Naive B cell (primary cell): ENCODE measurements around the gene SHC4. TPM values are rescaled to one million over a fixed set of nuclear protein-coding genes. Genes with fewer than 3 reads are reported as not detected.

ENCODE experiments used
- ATAC-seq, 2 donors: fragments of 150-1000 bp; cut with Tn5 transposase; 2 replicates each; pipeline ENCODE4 v1.10.0; 2021; ENCODE audit warnings: low read depth in 2 of 2, mild to moderate bottlenecking in 2 of 2, moderate library complexity in 2 of 2
- DNase-seq: peaks from one replicate; pipeline ENCODE4 v3.0.0; 2022
- H3K27ac Mint-ChIP-seq, 6 donors: one replicate each; pipeline ENCODE4 v1.8.0; 2020 to 2022; ENCODE audit warnings: mild to moderate bottlenecking in 6 of 6, mixed read lengths in 6 of 6, moderate library complexity in 5 of 6, inconsistent platforms in 2 of 6
- H3K27me3 Mint-ChIP-seq, 3 donors: one replicate each; pipeline ENCODE4 v1.8.0; 2021 to 2022; ENCODE audit warnings: mixed read lengths in 3 of 3, mild to moderate bottlenecking in 1 of 3
- H3K36me3 Mint-ChIP-seq, 2 donors: one replicate each; pipeline ENCODE4 v1.8.0; 2020 to 2022; ENCODE audit warnings: mixed read lengths in 2 of 2, inconsistent platforms in 1 of 2, mild to moderate bottlenecking in 1 of 2
- H3K4me1 Mint-ChIP-seq, 3 donors: one replicate each; pipeline ENCODE4 v1.8.0; 2020 to 2022; ENCODE audit warnings: mixed read lengths in 3 of 3, inconsistent platforms in 1 of 3, mild to moderate bottlenecking in 1 of 3, moderate library complexity in 1 of 3
- H3K4me3 Mint-ChIP-seq, 8 donors: one replicate each; pipeline ENCODE4 v1.8.0; 2020 to 2022; ENCODE audit warnings: mild to moderate bottlenecking in 8 of 8, mixed read lengths in 8 of 8, moderate library complexity in 8 of 8, inconsistent platforms in 2 of 8
- H3K9me3 Mint-ChIP-seq, 7 donors: one replicate each; pipeline ENCODE4 v1.8.0; 2020 to 2022; ENCODE audit warnings: mixed read lengths in 7 of 7, mild to moderate bottlenecking in 5 of 7, inconsistent platforms in 2 of 7, moderate library complexity in 1 of 7
- polyA plus RNA-seq, 6 donors: library from polyadenylated mRNA; unstranded; fragments of 300-500 nt; fragmentation: Illumina TruSeq; gene quantifications; one replicate each; pipeline ENCODE4 v1.2.3, GENCODE V29; 2021; ENCODE audit warnings: low read depth in 6 of 6

The SHC4 gene
- polyA plus RNA-seq, 6 donors from 2014 or later = not detected

GRCh38 chr15:48905216-48905615 lies 58.5 kb downstream of the SHC4 start:
- H3K9me3 Mint-ChIP-seq = peaks cover 0 to 2% (median 0%) of the 10 kb centered on the region in 7 donors
- no peaks in the 10 kb centered on the region for H3K36me3 Mint-ChIP-seq
- no peak for DNase-seq
- no peak for ATAC-seq
- no peak overlapping the region for H3K27ac Mint-ChIP-seq
- H3K4me1 Mint-ChIP-seq = no peaks in the 10 kb centered on the region
- peaks cover 0 to 12% (median 2%) of the 10 kb centered on the region in 3 donors for H3K27me3 Mint-ChIP-seq
- no peak overlapping the region for H3K4me3 Mint-ChIP-seq

DNA sequence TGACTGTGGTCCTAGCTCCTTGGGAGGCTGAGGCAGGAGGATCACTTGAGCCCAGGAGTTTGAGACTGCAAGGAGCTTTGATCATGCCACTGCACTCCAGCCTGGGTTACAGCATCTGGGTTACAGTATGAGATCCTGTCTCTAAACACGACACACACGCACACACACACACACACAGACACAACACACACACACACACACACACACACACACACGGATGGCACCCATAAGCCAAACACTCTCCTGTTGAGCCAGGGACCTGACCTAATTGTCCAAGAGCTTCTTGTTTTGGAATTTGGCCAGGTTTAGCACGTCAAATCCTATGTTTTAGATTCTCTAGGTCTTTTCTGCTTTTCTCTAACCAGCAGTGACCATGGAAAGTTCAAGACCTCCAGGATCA lies 59.0 kb downstream of the SHC4 start:
- no peak overlapping the region for H3K4me3 Mint-ChIP-seq
- no peaks in the 10 kb centered on the region for H3K36me3 Mint-ChIP-seq
- DNase-seq = no peak
- peaks cover 0 to 7% (median 0%) of the 10 kb centered on the region in 3 donors for H3K27me3 Mint-ChIP-seq
- H3K4me1 Mint-ChIP-seq = no peaks in the 10 kb centered on the region
- no peak for ATAC-seq
- H3K27ac Mint-ChIP-seq = no peak overlapping the region
- H3K9me3 Mint-ChIP-seq = peaks cover 0 to 2% (median 0%) of the 10 kb centered on the region in 7 donors

GRCh38 chr15:48899793-48900192 lies 63.9 kb downstream of the SHC4 start:
- H3K9me3 Mint-ChIP-seq = no peaks in the 10 kb centered on the region
- no peak for DNase-seq
- H3K4me1 Mint-ChIP-seq = no peaks in the 10 kb centered on the region
- ATAC-seq = no peak
- no peak overlapping the region for H3K27ac Mint-ChIP-seq
- H3K4me3 Mint-ChIP-seq = no peak overlapping the region
- H3K36me3 Mint-ChIP-seq = no peaks in the 10 kb centered on the region
- peaks cover 16 to 26% (median 24%) of the 10 kb centered on the region in 3 donors for H3K27me3 Mint-ChIP-seq

DNA sequence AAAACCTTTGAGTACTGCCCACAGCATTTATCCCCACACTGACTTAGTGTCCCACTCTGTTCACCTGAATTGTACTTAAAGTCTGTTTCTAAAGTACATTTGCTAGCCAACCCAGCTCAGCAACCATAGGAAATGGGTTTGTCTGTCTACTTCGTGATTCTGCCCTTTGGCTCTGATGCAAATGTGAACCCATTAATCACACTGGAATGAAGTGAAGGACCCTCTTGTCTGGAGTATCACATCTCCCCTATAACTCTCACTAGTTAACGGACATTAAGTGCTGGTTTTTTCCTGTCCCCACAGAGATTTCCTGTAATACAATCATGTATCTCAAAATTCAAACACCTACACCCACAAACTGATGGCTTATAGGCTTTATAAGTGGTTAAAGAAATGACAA lies 65.3 kb downstream of the SHC4 start:
- no peaks in the 10 kb centered on the region for H3K4me1 Mint-ChIP-seq
- no peaks in the 10 kb centered on the region for H3K36me3 Mint-ChIP-seq
- no peak overlapping the region for H3K4me3 Mint-ChIP-seq
- DNase-seq = no peak
- no peak overlapping the region for H3K27ac Mint-ChIP-seq
- H3K27me3 Mint-ChIP-seq = peaks cover 21 to 34% (median 26%) of the 10 kb centered on the region in 3 donors
- no peak for ATAC-seq
- H3K9me3 Mint-ChIP-seq = no peaks in the 10 kb centered on the region

DNA sequence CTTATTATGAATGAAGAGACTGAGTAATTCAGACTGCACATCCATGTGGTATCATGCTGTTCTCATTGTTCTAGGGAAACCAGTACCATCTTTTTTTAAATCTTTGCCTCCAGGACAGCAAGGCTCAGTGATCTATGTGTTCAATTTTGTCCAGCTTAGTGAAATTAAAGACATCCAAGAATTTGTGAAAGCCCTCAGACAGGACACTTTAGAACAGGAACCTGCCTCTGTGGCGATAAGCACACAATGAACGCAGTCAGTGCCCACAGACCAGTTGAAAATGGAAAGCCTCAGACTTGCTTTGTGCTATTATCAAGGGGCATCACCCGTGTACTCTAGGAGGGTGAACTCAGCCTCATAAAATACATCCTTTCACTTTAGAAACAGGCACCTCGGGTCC lies 65.7 kb downstream of the SHC4 start:
- H3K27me3 Mint-ChIP-seq = peaks cover 24 to 34% (median 29%) of the 10 kb centered on the region in 3 donors
- H3K27ac Mint-ChIP-seq = no peak overlapping the region
- H3K9me3 Mint-ChIP-seq = no peaks in the 10 kb centered on the region
- H3K4me1 Mint-ChIP-seq = no peaks in the 10 kb centered on the region
- DNase-seq (no peak), ATAC-seq (no peak)
- no peaks in the 10 kb centered on the region for H3K36me3 Mint-ChIP-seq
- no peak overlapping the region for H3K4me3 Mint-ChIP-seq

- peaks cover 30 to 38% (median 32%) of the 10 kb centered on the region in 3 donors for H3K27me3 Mint-ChIP-seq
- H3K27ac Mint-ChIP-seq = peak overlapping the region in 1 of 6 donors; percentile 55
- no peaks in the 10 kb centered on the region for H3K4me1 Mint-ChIP-seq
- no peak overlapping the region for H3K4me3 Mint-ChIP-seq
- no peak for DNase-seq
- ATAC-seq = no peak
- H3K9me3 Mint-ChIP-seq = no peaks in the 10 kb centered on the region
- H3K36me3 Mint-ChIP-seq = no peaks in the 10 kb centered on the region
Observed at GRCh38 chr15:48896869-48897814, 66.6 kb downstream of the SHC4 start.

DNA sequence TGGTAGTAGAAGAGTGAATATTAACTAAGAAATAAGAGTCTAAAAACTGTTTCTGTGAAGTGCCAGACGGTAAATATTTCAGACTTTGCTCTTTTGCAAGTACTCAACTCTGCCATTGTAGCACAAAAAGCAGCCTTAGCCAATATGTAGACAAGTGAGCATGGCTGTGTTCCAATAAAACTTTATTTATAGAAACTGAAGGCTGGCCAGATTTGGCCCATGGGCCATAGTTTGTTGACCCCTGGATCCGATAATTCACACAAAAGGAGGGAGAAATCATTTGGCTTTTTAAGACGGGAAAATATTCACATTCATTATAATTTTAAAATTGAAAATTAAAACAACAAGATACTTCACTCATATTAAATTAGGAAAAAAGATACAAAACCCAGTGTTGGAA lies 70.4 kb downstream of the SHC4 start:
- H3K27me3 Mint-ChIP-seq = peaks cover 34 to 48% (median 41%) of the 10 kb centered on the region in 3 donors
- ATAC-seq (no peak), DNase-seq (no peak)
- no peaks in the 10 kb centered on the region for H3K9me3 Mint-ChIP-seq
- no peak overlapping the region for H3K27ac Mint-ChIP-seq
- no peak overlapping the region for H3K4me3 Mint-ChIP-seq
- H3K36me3 Mint-ChIP-seq = no peaks in the 10 kb centered on the region
- H3K4me1 Mint-ChIP-seq = no peaks in the 10 kb centered on the region

DNA sequence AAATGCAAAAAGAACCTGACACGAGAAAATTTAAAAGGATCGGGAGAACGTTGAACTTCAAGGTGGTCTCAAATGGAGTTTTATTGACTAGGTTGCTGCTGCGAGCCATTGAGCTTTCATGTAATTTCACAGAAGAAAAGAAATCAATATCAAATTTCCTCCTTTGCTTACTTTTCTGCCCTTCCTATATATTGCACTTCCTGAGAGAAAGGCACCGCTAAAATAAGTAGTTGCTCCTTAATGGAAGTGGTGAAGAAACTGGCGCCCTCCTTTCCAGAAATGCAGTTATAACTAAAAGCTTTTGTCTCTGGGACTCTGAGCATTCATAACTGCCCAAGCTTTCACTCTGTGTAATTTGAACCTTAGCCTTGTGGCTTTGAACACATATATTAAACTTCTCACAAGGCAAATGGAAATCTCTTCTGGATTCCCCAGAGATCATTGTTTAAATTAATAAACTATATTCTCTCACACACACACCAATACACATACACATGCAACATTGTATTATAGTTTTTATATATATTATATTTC lies 72.4 kb downstream of the SHC4 start:
- no peaks in the 10 kb centered on the region for H3K36me3 Mint-ChIP-seq

DNA sequence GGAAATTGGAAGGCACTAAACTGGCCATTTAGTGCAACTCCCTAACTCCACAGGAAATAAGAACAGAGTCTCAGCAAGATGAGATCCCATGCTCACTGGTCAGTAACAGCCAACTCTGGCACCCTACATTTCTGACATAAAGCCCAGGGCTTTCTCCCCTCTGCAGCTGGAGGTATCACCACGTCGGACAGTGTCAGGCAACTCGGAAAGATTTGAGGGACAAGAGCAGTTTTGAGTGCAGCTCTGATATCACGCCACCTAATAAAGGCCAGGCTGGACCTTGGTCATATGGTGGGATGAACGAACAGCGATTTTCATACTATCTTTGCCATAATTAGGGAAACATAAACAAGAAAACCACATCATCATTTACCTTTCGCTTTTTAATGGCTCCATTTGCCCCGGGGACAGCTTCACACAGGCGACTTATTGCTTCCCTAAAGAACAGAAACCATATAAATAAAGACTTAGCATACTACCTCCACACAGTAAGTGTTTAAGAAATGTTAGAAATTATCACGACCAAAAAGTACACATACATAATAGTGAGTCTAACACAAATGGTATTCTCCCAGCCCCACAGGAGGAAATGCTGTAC lies 73.2 kb downstream of the SHC4 start:
- Mint-ChIP-seq H3K27me3 (peaks cover 24 to 30% (median 28%) of the 10 kb centered on the region in 3 donors), H3K36me3 (no peaks in the 10 kb centered on the region), H3K4me3 (no peak overlapping the region), H3K4me1 (no peaks in the 10 kb centered on the region), H3K27ac (no peak overlapping the region), H3K9me3 (no peaks in the 10 kb centered on the region)
- ATAC-seq (no peak), DNase-seq (no peak)

More for the DNA sequence above, 72.4 kb downstream of the SHC4 start:
- Mint-ChIP-seq H3K9me3 (no peaks in the 10 kb centered on the region), H3K27ac (no peak overlapping the region), H3K27me3 (peaks cover 24 to 32% (median 30%) of the 10 kb centered on the region in 3 donors), H3K4me3 (no peak overlapping the region), H3K4me1 (no peaks in the 10 kb centered on the region)
- no peak for ATAC-seq
- DNase-seq = no peak

DNA sequence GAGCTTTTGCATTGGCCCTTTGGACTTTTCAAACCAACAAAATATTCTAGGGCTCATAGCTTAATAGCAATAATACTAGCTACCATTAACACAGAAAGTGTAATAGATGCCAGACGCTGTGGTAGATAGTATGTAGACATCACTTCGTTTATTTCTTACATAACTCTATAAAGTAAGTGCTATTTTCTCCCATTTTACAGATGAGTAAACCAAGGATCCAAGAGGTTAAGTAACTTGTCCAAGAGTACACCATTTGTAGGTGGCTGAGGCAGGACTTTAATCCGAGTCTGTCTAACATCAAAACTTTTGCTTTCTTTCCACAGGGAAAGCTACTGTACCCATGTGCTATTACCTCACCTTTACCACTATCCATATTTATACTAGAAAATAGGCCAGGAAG lies 73.8 kb downstream of the SHC4 start:
- DNase-seq (no peak), ATAC-seq (no peak)
- H3K27ac Mint-ChIP-seq = no peak overlapping the region
- H3K4me1 Mint-ChIP-seq = no peaks in the 10 kb centered on the region
- H3K4me3 Mint-ChIP-seq = no peak overlapping the region
- peaks cover 20 to 34% (median 26%) of the 10 kb centered on the region in 3 donors for H3K27me3 Mint-ChIP-seq
- no peaks in the 10 kb centered on the region for H3K9me3 Mint-ChIP-seq
- H3K36me3 Mint-ChIP-seq = no peaks in the 10 kb centered on the region

DNA sequence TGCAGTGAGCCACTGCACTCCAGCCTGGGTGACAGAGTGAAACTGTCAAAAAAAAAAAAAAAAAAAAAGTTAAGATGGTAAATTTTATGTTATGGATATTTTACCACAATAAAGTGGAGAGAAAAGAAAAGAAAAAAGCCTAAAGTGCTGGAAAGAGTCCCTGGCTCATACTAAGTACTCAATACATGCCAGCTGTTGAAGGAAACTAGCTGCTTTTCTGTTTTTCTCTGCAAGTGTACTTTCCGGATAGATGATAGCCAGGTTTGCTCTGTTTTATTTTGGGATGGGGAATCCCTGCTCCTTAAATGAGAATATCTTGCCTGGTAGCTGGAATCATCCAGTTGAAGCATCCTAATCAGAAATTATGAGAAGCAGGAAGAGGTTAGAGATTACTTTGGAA lies 74.9 kb downstream of the SHC4 start:
- no peak overlapping the region for H3K4me3 Mint-ChIP-seq
- H3K4me1 Mint-ChIP-seq = no peaks in the 10 kb centered on the region
- DNase-seq (no peak), ATAC-seq (no peak)
- no peak overlapping the region for H3K27ac Mint-ChIP-seq
- peaks cover 20 to 29% (median 21%) of the 10 kb centered on the region in 3 donors for H3K27me3 Mint-ChIP-seq
- no peaks in the 10 kb centered on the region for H3K36me3 Mint-ChIP-seq
- H3K9me3 Mint-ChIP-seq = no peaks in the 10 kb centered on the region

- Mint-ChIP-seq H3K4me1 (no peaks in the 10 kb centered on the region), H3K27ac (no peak overlapping the region), H3K36me3 (no peaks in the 10 kb centered on the region), H3K4me3 (no peak overlapping the region), H3K27me3 (peaks cover 19 to 29% (median 20%) of the 10 kb centered on the region in 3 donors), H3K9me3 (no peaks in the 10 kb centered on the region)
- DNase-seq (no peak), ATAC-seq (no peak)
Observed at GRCh38 chr15:48888191-48888590, 75.5 kb downstream of the SHC4 start.

GRCh38 chr15:48887144-48887543 lies 76.6 kb downstream of the SHC4 start:
- H3K27ac Mint-ChIP-seq = no peak overlapping the region
- no peaks in the 10 kb centered on the region for H3K9me3 Mint-ChIP-seq
- DNase-seq = no peak
- ATAC-seq = no peak
- no peaks in the 10 kb centered on the region for H3K36me3 Mint-ChIP-seq
- peaks cover 11 to 25% (median 15%) of the 10 kb centered on the region in 3 donors for H3K27me3 Mint-ChIP-seq
- peak overlapping the region in 1 of 8 donors; percentile 40 for H3K4me3 Mint-ChIP-seq
- H3K4me1 Mint-ChIP-seq = peaks cover 0 to under 1% (median 0%) of the 10 kb centered on the region in 3 donors

DNA sequence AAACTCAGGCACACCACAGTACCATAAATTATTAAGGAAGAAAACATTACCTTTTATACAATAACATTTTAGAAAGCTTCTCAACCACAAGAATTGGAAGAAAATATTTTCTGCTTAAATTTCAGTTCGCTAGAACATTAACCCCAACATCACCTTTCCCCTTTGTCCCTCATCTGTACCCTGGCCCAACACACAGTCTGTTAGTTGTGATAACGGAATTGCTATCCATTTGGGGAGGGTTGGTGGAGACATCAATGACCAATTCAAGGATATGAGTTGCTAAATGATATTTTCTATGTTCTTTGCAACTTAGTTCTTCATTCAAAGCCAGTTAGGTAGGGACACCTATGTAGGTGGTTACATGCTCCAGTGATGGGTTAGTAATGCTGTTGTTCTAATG lies 80.0 kb downstream of the SHC4 start:
- no peak for DNase-seq
- ATAC-seq = no peak
- peaks cover 6 to 10% (median 8%) of the 10 kb centered on the region in 3 donors for H3K4me1 Mint-ChIP-seq
- no peak overlapping the region for H3K4me3 Mint-ChIP-seq
- no peak overlapping the region for H3K27ac Mint-ChIP-seq
- H3K9me3 Mint-ChIP-seq = no peaks in the 10 kb centered on the region
- H3K27me3 Mint-ChIP-seq = peaks cover 0 to 17% (median 15%) of the 10 kb centered on the region in 3 donors
- no peaks in the 10 kb centered on the region for H3K36me3 Mint-ChIP-seq
